ENCODE data around the gene ERCC5. TPM values are rescaled to one million over a fixed set of nuclear protein-coding genes. Genes with fewer than 3 reads are reported as not detected.

The ERCC5 gene
- total RNA-seq, 1 experiment from 2014 or later, result 51.9 TPM

GRCh38 chr13:102839462-102839861, 6.4 kb upstream of the ERCC5 start:
- no peak for DNase-seq (ENCODE audit: low read depth)

GRCh38 chr13:102845289-102845629, 573 bp upstream of the ERCC5 start:
- DNase-seq (ENCODE audit: low read depth), result no peak

- peak; percentile 30 for DNase-seq (ENCODE audit: low read depth)
These were observed 606 bp downstream of the ERCC5 start for GRCh38 chr13:102846261-102847015.

GRCh38 chr13:102847272-102848234, 1.7 kb downstream of the ERCC5 start:
- DNase-seq (ENCODE audit: low read depth), result peak; percentile 49

- DNase-seq (ENCODE audit: low read depth), result no peak
These were observed 3.1 kb downstream of the ERCC5 start for GRCh38 chr13:102848956-102849355.

DNA sequence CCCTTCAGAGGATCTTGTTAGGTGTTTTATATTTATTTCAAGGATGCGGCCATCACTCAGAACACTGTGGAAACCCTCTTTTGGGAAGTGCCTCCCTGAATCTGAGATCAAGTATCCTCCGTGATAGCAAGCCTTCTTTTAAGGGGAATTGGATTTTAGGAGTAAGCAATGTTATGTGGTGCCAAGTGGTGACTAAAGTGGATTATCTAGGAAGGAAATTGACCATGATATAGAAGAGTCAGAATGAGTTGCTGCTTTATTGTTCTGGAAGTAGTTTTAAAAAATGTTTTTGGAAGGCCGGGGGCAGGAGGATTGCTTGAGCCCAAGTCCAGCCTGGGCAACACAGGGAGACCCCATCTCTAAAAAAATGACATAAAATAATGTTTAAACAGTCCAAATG, 6.7 kb downstream of the ERCC5 start:
- DNase-seq (ENCODE audit: low read depth), result no peak

DNA sequence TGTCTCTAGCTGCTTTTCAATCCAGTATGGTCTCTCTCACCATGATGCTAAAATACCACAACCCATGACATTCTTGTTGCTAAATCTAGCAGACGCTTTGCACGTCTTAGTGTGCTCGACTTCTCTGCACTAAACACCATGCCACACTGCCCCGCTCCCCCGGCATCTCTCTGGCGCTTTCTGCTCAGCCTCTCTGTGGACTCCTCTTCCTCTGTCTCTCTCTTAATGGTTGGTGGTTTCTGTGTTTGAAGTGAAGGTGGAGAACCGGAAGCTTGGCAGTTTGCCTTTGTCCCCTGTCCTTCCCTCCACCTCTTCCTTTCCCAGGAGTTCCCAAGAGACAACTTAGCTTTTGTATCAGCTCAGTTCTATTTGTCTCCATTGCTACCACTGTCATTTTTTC, 8.8 kb downstream of the ERCC5 start:
- no peak for DNase-seq (ENCODE audit: low read depth)

DNA sequence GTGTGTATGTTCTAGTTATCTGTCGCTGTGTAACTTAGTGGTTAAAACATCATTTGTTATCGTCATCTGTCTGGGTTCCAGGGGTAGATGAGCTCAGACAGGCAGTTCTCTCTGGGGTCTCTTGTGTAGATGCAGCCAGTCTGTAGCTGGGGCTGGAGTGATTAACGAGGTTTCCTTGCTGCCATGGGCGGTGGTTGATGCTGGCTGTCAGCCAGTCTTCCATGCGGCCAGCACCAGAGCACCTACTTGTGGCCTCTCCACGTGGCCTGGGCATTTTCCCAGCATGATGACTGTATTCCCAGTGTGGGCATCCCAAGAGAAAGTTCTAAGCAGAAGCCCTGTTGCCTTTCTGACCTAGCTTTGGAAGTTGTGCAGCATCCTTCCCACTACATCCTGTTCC, 10.7 kb downstream of the ERCC5 start:
- DNase-seq (ENCODE audit: low read depth), result peak; percentile 45

DNA sequence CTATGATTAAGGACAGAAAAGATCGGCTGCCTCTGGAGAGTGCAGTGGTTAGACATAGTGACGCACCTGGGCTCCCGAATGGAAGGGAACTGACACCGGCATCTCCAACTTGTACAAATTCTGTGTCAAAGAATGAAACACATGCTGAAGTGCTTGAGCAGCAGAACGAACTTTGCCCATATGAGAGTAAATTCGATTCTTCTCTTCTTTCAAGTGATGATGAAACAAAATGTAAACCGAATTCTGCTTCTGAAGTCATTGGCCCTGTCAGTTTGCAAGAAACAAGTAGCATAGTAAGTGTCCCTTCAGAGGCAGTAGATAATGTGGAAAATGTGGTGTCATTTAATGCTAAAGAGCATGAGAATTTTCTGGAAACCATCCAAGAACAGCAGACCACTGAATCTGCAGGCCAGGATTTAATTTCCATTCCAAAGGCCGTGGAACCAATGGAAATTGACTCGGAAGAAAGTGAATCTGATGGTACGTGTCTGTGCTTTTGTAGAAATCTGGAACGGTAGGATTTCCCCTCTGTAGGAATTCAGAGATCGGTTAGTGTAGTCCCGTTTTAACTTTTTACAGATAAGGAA, 16.9 kb downstream of the ERCC5 start:
- no peak for DNase-seq (ENCODE audit: low read depth)

GRCh38 chr13:102863590-102863989, 17.8 kb downstream of the ERCC5 start:
- DNase-seq (ENCODE audit: low read depth), result no peak

DNA sequence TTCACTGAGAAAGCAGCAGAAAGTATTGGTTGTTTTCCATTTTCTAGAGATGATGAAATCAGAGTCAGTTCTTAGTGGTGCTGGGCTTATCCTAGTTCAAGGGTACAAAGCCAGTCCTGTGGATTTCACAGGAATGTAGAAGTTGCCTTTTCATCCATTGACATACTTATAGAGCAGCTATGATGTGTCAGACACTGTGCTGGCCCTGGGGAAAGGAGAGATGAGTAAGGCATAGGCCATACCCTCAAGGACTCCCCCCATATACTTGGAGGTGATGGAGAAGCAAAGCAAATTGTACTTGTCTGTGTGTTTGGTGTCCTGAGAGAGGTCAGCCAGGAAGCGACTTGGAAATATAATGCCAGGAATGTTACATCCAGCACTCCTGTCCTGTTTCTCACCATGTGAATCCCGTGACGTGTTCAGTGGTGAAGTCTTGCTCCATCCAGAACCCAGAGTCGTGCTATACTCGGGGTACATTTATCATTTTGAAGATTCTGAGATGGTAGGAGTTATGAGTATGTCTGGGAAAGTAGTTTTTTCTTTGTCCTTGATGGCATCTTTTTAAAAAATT, 22.6 kb downstream of the ERCC5 start:
- DNase-seq (ENCODE audit: low read depth), result no peak

DNA sequence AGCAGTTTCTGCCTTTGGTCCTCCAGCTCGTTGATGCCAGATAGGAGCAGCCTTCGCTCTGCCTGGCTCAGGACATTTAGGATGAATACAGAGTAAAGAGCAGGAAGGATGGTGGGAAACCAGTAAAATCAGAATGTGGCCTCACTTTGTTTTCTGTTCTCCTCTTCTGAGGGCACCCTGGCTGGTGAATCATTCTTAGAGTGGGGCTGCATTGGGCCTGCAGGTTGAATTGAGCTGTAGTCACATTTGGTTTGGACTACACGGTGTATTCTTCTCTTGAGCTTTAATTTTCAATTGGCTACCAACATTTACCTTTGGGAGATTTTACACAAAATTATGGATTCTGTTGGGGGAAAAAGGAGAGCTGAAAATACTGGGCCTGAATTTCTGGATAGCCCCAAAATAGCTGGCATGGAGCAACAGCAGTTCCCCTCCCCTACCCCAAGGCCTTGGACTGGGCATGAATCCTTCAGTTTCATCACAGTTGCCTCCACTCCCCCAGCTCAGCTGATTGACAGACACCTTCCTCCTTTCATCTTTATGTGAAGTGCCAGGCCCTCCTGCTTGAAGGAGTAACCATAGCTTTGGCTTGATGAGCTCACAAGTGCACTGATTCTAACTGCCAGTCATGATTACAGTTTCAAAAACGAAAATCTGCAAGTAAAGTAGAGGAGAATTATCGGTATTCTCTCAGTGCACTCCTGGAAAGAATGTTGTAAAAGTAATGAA, 24.3 kb downstream of the ERCC5 start:
- DNase-seq (ENCODE audit: low read depth), result no peak

- DNase-seq (ENCODE audit: low read depth), result peak; percentile 43
These were observed 25.0 kb downstream of the ERCC5 start for GRCh38 chr13:102870677-102871415.

DNA sequence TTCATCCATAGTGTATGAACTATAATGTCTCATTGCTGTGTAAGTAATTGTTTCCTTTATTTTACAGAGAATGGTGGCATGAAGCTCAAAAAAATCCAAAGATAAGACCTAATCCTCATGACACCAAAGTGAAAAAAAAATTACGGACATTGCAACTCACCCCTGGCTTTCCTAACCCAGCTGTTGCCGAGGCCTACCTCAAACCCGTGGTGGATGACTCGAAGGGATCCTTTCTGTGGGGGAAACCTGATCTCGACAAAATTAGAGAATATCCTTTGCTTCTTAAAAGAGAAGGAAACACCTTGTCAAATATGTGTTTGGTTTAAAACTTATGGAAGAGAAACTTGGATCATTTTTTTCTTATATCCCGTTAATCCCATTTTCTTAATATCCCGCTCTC, 26.3 kb downstream of the ERCC5 start:
- no peak for DNase-seq (ENCODE audit: low read depth)

GRCh38 chr13:102872531-102872930, 26.7 kb downstream of the ERCC5 start:
- no peak for DNase-seq (ENCODE audit: low read depth)

DNA sequence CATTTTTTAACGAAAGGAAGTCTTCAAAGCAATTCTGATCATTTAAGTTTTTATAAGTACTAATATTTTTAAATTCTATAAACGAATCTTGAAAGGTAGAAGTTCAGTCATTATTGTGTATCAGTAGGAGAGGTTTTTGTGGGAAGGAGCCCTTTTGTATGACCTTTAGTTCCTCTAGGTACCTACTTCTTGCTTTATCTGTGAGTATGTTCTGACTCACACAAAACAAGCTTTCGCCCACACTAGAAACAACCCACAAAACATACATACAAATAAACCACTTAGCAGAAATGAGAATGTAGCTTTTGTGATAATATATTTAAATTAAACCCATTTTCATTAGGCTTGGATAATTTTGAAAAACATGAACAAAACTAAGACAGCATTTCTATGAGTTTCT, 27.8 kb downstream of the ERCC5 start:
- no peak for DNase-seq (ENCODE audit: low read depth)

- no peak for DNase-seq (ENCODE audit: low read depth)
These were observed 29.4 kb downstream of the ERCC5 start for GRCh38 chr13:102875256-102875655.

DNA sequence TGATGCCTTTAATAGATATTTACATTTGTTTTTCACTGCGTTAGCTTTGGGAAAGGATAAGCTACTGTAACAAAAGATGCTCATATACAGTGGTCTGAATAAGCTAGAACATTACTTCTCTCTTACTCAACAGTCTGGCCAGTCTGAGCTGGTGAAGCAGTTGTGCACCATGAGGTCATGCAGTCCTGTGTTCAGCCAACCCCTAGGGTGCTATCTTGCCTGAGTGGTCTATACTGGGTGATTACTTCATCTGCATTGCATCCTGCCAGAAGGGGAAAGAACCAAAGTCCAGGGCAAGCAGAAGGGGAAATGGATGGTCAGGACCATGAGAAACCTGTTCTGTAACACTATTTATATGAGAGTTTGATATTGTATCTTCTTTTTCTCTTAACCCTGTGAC, 31.5 kb downstream of the ERCC5 start:
- no peak for DNase-seq (ENCODE audit: low read depth)

DNA sequence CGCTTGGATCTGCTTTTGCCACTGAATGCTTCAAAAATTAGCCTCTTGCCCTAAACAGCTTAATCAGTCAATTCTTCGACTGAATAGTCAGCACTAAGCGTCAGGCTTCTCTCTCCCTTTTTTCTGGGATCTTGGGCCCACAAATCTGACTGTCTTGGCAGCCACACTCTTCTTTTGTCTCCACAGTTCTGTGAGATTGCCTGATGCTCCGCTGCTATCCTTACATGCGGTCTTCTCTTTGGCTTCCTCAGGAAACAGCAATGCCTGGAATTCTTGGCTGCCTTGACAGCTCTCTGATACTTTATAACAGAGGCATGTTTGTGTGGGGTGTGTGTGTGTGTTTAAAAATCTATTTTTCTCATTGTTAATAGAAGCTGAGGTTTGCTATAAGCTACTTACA, 32.6 kb downstream of the ERCC5 start:
- DNase-seq (ENCODE audit: low read depth), result no peak

GRCh38 chr13:102879793-102880499, 34.1 kb downstream of the ERCC5 start:
- DNase-seq (ENCODE audit: low read depth), result no peak
